Measurements from ENCODE around the gene RNF151. TPM values are rescaled to one million over a fixed set of nuclear protein-coding genes. Genes with fewer than 3 reads are reported as not detected.
"Not testable (repeated sequence)": the region's sequence is repeated elsewhere in the genome, so short reads cannot be mapped to it uniquely, and the experiment has no call there.

The RNF151 gene
- polyA plus RNA-seq, 1 donor, result not detected

DNA sequence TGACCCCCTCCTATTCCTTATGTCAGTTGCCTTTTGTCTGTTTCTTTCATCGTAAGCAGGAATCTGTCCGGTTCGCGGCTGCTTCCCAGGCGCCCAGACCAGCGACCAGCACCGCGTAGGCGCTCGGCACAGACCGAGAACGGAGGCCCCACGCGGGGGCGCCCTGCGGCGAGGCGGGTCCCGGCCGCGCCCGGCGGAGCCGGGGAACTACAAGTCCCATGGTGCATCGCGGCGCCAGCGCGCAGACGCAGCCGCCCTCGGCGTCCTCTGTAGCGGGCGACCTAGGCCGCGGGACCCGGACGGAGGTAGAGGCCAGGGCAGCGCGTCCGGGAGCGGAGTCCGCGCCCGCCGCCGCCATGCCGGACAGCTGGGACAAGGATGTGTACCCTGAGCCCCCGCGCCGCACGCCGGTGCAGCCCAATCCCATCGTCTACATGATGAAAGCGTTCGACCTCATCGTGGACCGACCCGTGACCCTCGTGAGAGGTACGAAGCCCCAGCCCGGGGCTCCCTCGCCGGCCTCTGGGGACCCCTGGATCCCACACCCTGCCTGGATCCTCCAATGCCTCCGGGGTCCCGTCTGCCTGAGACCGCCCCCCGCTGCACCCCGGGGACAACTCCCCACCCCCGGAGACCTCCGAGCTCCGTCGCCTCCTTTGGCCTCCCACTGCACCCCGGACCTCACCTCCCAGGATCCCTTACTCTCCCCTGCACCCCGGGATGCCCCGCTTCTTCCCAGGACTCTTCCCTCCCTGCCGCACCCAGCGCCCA lies 7.2 kb upstream of the RNF151 start, which contains the start of gene NDUFB10:
TSS of gene NDUFB10 (plus strand) at position 270 of the 771 bp plus-strand sequence. CDS start at position 357, 87 bp downstream.
- peak; percentile 84 for DNase-seq (ENCODE audit: low read depth)

DNA sequence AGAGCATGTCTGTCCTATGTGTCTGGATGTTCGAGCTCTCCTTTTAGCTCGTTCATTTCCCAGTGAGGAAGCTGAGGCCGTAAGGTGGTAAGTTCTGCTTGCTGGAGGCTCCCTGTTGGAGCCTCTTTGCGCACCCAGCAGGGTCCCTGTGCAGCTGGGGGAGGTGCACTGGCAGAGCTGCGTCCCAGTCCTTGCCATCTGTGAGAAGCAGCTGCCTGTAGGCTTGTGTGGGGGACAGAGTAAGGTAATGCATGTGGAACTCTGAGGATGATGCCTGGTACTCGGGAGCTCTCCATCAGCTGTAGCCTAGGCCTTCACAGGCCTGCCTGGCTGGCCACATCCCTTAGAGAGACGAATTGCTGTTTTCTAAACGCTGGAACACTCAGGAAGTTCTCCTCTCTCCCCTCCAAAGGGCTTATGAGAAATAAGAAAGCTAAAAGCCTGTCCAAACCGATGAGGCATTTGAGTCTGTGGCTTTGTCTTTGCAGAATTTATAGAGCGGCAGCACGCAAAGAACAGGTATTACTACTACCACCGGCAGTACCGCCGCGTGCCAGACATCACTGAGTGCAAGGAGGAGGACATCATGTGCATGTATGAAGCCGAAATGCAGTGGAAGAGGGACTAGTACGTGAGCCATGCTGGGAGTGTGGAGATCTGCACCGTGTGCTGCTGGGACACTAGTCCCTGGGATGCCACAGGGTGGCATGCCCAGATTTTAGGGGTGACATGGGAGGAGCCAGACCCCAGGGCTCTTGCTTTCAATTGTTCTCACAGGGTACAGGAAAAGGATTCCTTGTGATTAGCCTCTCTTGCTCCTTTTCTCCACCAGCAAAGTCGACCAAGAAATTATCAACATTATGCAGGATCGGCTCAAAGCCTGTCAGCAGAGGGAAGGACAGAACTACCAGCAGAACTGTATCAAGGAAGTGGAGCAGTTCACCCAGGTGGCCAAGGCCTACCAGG lies 5.7 kb upstream of the RNF151 start:
- DNase-seq (ENCODE audit: low read depth), result no peak

DNA sequence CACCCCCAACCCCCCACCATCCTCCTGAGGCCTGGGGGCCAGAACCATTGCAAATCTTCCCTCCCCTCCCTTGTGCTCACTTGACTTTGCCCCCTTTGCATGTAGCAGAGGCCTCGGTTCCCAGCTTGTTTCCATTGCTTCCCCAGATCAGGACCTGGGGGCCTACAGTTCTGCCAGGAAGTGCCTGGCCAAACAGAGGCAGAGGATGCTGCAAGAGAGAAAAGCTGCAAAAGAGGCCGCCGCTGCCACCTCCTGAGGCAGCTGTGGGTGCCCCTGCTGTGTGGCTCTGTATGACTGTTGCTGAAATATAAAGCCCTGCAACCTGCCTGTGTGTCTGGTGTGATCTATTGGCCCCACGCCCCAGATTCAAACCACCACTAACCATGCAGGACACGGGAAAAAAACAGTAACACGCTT lies 5.0 kb upstream of the RNF151 start:
- DNase-seq (ENCODE audit: low read depth), result no peak

DNA sequence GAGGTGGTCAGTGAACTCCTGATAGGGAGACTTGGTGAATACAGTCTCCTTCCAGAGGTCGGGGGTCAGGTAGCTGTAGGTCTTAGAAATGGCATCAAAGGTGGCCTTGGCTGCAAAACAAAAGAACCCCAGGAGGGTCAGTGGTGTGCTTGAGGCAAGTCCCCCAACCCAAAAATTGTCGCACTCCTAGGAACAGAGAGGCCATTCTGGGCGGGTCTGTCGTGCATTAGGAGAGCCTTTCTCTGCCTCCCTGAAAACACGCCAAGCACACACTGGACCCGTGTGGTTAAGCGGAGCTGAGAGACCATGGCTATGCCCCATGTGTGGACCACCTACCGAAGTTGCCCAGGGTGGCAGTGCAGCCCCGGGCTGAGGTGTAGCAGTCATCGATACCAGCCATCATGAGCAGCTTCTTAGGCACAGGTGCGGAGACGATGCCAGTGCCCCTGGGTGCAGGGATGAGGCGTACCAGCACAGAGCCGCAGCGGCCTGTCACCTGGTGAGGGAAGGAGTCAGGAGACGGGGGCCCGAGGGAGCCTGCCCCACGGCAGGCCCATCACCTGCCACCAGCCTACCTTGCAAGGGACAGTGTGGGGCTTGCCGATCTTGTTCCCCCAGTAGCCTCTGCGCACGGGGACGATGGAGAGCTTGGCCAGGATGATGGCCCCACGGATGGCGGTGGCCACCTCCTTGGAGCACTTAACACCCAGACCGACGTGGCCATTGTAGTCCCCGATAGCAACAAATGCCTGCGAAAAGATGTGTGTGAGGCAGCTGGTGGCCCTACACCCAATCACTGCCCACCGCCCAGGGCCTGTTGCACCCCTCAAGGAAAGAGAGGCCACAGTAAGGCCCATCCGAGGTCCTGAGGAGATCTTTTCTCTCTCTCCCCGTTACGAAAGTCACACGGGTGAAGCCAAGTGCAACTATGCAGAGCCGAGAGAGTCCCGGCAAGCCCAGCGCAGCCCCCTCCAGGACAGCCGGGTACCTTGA lies 4.2 kb upstream of the RNF151 start:
- DNase-seq (ENCODE audit: low read depth), result not testable (repeated sequence)

DNA sequence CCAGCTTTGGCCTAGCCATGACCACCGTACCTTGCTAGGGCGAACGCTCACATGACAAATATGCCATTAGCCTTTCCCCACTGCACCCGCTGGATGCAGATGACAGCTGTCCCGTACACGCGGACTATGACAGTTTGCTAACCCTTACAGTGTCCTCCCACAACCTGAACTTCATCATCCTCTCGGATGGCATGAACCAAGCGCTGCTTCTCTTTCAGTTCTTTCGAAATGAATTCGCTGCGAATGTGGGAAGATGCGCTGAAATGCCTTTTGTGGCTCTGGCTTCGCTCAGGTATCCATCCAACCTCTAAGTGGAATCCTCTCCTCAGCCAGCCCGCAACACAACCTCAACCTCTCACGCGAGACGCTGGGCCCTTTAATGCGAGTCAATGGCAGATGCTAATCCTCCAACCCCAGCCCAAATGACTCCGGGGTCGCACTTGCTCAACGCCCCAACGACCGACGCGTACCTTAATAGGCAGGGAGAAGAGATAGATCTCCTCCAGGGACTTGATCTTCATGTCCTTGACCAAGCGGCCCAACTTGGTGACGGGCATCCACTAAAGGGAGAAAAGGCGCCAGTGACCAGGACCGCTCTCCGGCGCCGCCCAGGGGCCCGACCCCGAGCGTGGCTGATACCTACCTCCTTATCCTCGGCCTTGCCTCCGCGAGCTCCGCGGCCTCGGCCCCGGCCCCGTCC lies 2.7 kb upstream of the RNF151 start:
- DNase-seq (ENCODE audit: low read depth), result no peak

DNA sequence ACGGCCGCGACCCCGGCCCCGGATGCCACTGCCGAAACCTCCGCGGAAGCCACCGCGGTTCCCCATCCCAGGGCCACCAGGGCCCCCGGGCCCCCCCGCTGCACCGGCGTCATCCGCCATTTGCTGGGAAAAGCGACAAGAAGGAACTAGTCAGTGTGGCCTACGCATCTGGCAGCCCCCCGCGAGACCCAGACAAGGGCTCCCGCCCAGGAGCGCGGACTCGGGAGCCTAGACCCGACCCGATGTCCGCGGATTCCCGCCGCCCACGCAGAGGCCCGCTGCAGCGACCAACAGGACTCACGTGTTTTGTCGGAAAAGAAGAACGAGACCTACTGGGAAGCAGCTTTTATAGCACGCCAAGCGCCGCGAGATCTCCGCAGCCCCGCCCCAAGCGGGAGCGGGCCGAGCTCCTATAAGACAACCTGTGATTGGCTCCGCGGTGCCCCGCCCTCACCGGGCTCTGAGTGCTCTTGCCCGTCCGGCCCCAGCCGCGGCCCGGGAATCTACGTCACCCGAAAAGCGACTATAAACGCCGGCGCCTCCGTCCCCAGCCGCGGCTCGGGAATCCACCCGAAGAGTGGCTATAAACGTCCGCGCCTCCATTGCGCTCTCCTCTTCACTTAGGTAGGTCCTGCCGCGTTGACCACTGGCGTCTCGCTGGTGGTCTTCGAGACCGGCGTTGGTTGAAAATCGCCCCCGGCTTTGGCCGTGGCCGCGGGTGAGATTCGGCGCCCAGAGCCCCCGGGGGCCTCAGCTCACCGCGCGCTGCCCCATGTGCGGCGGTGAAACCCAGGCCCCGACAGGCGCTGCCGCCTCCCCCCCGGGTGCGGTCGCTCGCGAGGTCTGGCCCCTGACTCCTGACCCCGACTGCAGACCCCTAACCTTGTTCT lies 1.9 kb upstream of the RNF151 start, which contains the start of gene RPS2:
TSS of gene RPS2 (minus strand) at position 321 of the 890 bp plus-strand sequence. CDS start at position 120, 201 bp downstream.
- peak; percentile 96 for DNase-seq (ENCODE audit: low read depth)

DNA sequence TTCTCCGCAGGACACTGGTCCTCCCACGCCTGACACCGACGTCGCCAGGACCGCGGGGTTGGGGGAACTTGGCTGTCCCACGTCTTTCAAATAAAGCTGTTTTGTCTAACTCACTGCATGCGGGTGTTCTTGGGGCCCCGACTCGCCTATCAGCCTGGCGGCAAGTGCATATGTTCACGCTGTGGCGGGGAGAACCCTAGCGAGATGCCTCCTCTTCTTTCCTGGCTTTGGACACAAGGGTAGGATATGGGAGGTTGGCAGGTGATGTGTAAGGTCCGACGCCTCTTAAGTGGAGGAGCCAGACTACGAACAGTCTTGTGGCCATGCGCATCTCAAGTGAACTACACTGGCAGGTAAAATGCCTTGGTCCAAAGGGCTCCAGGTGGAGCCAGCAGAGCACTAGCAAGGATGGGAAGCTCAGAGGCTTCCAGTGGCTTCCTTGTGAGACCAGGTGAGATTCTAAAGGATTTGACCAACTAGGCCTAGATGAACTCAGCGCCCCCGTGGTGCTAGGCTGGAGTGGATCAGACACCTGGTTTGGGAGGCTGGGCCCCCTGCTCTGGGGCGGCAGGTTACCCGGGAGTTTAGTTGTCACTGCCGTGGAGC lies 1.2 kb upstream of the RNF151 start:
- DNase-seq (ENCODE audit: low read depth), result no peak

DNA sequence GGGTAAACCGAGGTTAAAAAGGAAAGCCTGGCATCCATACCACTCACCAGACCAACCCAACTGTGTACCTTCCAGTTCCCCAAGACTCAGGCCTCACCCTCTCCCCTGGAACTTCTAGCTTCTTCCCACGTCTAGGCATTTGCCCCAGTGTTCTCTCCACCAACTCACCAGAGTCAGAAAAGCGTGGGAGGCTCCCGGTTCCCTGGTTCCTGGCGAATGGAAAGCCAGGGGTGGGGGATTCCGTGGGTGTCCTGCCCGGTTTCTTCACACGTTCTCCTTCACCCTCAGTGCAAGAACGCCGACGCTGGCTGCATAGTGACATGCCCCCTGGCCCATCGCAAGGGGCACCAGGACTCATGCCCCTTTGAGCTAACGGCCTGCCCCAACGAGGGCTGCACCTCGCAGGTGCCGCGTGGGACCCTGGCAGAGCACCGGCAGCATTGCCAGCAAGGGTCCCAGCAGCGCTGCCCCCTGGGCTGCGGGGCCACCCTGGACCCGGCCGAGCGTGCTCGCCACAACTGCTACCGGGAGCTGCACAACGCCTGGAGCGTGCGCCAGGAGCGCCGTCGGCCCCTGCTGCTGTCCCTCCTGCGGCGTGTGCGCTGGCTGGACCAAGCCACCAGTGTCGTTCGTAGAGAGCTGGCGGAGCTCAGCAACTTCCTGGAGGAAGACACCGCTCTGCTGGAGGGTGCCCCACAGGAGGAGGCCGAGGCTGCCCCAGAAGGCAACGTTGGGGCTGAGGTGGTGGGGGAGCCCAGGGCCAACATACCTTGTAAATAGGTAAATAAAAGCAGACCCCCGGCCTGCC lies 1.7 kb downstream of the RNF151 start:
- DNase-seq (ENCODE audit: low read depth), result no peak

DNA sequence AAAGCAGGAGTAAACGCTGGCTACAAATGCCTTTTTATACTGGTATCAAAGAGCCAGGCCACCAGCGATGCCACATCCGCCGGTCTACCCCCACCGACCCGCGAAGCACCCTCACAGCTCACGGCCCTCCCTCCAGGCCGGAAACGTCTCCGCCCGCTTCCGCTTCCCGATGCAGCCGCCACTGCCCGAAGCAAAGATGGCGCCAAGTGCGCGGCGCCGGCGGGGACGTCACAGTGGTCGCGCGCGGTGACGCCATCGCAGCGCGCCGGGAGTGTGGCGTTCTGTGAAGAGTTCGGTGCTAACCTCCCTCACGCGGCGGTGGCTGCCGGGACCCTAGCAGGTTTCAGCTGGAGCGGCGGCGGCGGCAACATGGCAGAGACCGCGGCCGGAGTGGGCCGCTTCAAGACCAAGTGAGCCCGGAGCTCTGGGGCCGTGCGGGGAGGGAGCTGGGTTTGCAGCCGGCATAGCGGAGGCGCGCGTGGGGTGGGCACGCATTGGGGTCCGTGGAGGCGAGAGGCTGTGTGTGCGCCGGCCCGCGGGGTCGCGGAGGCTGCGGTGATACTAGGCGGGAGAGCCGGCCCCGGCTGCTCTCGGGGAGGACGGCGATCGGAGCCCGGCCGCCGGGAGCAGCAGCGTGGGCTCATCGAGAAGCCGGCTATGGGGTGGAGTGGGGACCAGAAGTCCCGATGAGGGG lies 5.3 kb downstream of the RNF151 start, which contains the start of gene TBL3:
TSS of gene TBL3 (plus strand) at position 258 of the 694 bp plus-strand sequence. CDS start at position 370, 112 bp downstream.
- peak; percentile 74 for DNase-seq (ENCODE audit: low read depth)

DNA sequence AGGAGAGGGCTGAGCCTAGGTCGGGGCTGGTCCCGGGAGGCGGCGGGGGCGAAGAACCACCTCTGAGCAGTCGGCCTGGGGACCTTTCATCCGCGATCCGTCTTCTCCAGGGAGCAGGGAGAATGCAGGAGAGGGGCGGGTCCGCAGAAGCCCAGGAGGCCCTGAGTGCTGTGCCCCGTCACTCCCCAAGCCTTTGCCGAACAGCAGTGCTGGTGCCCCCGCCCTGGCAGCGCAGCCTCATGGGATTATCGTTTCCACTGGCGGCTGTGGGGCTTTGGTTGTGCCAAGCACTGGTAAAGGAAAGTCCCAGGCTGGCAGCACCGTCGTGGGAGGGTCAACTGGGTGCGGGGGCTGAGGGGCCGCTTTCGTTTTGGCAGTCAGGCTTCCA lies 5.8 kb downstream of the RNF151 start:
- no peak for DNase-seq (ENCODE audit: low read depth)

DNA sequence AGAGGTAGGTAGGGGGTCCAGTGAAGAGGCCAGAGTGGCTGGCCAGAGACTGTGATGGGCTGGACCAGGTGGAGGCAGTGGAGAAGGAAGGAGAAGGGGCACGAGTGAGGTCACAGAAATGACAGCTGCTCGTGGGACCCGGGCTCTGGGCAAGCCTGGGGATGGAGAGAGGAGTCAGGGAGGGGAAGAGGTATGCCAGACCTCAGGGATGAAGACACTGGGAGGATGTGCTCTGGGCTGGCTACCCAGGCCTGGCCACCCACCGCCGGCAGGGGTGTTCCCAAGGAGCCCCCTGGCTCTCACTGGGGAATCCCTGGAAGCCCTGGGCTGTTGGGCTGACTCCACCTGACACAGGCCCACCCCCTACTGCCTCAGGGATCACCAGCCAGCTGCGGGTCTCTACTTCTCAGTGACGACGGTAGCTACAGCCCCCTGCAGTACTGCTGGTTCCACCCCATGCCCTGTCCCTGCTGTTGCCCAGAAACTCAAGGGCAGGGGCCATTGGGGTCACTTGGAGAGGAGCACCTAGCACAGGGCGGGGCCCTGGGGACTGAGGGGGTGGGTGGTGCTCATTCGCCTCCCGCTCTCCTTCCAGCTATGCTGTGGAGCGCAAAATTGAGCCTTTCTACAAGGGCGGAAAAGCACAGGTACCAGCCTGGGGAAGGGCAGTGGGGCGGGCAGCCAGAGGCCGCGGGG lies 7.0 kb downstream of the RNF151 start:
- DNase-seq (ENCODE audit: low read depth), result no peak

DNA sequence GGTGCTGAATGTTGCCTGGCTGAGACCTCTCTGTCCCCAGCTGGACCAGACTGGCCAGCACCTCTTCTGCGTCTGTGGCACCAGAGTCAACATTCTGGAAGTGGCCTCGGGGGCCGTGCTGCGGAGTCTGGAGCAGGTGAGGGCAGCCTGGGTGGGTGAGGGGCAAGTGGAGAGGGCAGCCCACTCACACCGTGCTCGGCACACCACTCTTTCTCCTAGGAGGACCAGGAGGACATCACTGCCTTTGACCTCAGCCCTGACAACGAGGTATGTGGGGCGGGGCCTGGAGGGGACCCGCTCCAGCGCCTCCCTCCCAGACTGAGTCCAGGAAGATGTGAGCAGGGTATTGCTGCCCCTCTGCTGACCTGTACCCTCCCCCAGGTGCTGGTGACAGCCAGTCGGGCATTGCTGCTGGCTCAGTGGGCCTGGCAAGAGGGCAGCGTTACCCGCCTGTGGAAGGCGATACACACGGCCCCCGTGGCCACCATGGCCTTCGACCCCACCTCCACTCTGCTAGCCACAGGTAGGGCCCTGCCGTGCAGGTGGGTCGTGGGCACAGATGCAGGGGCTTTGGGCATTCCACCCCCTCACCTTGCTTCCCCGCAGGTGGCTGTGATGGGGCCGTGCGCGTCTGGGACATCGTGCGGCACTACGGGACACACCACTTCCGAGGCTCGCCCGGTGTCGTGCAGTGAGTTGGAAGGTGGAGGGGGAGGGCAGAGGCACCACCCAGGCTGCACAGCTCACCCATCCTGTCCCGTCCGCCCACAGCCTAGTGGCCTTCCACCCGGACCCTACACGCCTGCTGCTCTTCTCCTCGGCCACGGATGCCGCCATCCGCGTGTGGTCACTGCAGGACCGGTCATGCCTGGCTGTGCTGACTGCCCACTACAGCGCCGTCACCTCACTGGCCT lies 7.8 kb downstream of the RNF151 start:
- DNase-seq (ENCODE audit: low read depth), result no peak

DNA sequence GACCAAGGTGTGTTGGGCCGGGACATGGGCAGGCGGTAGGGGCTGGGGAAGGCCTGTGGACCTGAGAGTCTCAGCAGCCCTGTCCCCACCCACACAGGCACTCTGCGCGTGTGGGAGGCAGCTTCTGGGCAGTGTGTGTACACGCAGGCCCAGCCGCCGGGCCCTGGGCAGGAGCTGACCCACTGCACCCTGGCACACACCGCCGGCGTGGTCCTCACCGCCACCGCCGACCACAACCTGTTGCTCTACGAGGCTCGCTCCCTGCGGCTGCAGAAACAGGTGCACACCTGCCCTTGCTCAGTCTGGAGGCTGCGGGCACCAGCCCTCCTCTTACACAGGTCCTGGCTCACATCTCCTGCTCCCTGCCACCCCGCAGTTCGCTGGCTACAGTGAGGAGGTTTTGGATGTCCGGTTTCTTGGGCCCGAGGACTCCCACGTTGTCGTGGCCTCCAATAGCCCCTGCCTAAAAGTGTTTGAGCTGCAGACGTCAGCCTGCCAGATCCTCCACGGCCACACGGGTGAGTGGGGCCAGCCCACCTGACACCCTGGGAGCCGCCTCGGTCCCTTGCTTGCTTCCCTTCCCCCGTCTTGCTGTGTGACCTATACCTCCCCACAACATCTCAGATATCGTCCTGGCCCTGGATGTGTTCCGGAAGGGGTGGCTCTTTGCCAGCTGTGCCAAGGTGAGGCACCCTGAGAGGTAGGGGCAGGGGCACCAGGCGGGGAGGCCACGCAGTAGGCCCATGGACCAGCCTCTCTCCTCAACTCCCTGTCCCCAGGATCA lies 9.0 kb downstream of the RNF151 start:
- DNase-seq (ENCODE audit: low read depth), result no peak

DNA sequence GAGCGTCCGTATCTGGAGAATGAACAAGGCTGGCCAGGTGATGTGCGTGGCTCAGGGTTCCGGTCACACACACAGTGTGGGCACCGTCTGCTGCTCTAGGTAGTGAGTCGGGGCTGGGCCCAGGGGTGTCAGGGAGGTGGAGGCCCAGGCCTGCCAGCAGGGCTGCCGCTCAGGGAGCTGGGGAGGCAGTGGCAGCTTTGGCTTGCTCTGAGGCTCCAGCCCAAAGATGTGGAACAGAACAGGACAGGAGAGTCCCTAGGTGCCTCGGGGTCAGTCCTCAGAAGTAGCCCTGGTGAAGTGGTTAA lies 9.5 kb downstream of the RNF151 start:
- DNase-seq (ENCODE audit: low read depth), result no peak

Data from forelimb muscle (tissue), 1 donor.